Endothelial cell of hepatic sinusoid (primary cell): ENCODE results near the gene BPI.
"Not testable (repeated sequence)": the region's sequence is repeated elsewhere in the genome, so short reads cannot be mapped to it uniquely, and the experiment has no call there.

Source experiments
- in situ Hi-C: cut with HindIII; loops from 2 replicates; pipeline ENCODE4 v1.10.0; 2017; ENCODE audit warnings: low sequenced_read_pairs

The BPI gene

DNA sequence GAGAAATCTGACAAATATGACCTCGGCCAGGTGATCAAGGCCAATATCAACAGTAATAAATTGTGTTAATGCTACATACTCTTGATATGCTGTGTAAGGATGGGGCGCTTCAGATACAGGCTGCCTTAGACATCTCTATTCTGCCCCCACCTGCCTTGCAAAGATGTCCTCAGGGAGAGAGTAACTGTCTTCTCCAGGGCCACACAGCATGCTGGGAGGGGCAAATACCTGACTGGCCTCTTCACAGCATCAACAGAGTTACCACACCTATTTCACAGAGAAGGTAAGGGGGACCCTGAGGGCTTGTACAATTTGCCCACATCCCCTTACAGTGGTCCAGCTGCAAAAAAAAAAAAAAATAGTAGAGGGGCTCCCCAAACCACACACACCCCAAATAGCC lies 26.3 kb upstream of the BPI start:
- in situ Hi-C loops: no loop called here

GRCh38 chr20:38278131-38278530 lies 25.8 kb upstream of the BPI start:
- in situ Hi-C loops: no loop called here

GRCh38 chr20:38278763-38279162 lies 25.2 kb upstream of the BPI start:
- in situ Hi-C loops: no loop called here

DNA sequence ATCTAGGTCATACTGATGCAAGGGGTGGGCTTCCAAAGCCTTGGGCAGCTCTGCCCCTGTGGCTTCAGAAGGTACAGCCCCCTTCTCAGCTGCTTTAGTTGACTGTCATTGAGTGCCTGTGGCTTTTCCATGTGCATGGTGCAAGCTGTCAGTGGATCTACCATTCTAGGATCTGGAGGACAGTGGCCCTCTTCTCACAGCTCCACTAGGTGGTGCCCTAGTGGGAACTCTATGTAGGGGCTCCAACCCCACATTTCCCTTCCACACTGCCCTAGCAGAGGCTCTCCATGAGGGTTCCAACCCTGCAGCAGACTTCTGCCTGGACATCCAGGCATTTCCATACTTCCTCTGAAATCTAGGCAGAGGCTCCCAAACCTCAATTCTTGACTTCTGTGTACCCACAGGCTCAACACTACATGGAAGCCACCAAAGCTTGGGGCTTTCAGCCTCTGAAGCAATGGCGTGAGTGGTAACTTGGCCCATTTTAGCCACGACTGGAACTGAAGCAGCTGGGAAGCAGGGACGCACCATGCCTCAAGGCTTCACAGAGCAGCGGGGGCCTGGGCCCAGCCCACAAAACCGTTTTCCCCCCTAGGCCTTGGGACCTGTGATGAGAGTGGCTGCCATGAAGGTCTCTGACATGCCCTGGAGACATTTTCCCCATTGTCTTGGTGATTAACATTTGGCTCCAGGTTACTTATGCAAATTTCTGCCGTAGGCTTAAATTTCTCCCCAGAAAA lies 22.6 kb upstream of the BPI start:
- in situ Hi-C loops: not testable (repeated sequence)

- in situ Hi-C loops: no loop called here
Observed at GRCh38 chr20:38283236-38283635, 20.7 kb upstream of the BPI start.

GRCh38 chr20:38284066-38284650 lies 19.8 kb upstream of the BPI start:
- in situ Hi-C loops: not testable (repeated sequence)

DNA sequence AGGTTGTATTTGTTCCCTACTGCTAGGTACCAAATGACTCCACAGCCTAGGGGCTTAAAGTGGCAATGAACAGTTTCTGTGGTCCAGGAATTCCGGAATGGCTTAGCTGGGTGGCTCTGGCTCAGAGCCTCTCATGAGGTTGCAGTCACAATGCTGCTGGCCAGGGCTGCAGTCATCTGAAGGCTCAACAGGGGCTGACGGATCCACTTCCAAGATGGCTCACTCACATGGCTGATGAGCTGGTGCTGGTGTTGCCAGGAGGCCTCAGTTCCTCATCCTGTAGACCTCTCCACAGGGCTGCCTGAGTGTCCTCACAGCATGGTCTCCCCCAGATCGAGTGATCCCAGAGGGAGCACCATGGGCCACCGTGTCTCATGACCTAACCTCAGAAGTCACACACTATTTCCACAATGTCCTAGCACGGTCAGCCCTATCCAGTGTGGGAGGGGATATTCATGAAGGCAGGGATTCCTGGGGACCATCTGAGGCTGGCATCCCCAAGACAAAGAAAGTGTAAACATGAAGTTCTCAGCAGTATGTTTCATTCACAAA lies 19.0 kb upstream of the BPI start:
- in situ Hi-C loops: no loop called here

- in situ Hi-C loops: no loop called here
Observed at GRCh38 chr20:38286586-38287531, 17.1 kb upstream of the BPI start.

DNA sequence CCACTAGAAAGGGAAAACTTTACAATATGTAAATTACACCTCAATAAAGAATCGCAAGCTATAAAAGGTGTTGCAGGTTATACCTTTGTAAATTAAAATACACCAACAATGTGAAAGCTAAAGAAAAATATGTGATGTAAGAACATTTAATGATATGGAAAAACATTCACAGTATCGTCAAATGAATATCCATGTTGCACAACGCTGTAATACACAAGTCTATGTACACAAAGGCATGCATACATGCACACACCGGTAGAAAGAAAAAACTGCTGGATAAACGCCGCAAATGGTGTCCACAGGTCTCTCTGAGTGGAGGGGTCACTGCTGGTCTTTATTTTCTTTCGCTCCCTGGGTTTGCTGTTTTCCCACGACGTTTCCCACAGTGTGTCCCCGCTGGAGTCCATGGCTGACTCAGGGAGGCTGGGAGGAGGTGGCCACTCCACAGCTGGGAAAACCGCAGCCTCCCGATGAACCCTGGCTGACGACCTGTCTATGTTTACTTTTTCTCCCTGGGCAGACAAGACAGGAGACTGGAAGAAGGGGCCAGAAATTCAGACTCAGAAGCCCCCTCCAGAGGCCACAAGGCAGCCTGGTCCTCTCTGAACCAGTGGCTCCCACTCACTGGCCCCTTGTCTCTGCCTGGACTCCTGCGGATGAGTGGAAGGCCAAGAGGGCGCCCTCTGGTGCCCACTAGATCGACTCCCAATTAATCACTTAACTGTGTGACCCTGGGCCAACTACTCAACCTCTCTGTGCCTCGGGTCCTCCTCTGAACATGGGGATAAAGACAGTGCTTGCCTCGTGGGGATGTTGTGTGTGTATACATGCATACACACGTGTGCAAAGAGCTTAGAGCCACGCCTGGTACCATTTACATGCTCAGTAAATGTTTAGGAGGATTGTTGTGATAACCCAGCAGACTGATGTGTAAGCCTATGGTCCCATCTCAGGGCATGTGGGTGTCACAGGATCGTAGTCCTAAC lies 12.8 kb upstream of the BPI start:
- in situ Hi-C loops: no loop called here

DNA sequence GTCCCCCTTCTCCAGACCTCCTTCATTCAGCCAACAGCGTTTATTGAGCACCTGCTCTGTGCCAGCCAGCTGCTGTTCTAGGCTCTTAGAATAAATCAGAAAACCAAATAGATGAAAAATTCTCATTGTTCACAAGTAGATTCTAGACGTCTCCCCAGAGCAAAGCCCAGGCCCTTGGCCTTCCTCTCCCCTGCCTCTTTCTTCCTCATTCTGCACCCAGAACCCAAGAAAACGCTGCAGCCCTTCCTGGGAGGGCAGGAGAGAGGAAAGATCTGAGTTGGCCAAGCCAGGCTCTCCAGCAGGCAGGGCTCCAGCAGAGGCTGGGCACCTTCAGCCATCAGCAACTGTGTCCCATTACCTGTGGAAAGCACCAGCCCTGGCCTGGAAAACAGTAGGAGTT lies 12.0 kb upstream of the BPI start:
- in situ Hi-C loops: no loop called here

GRCh38 chr20:38293491-38294065 lies 10.4 kb upstream of the BPI start:
- in situ Hi-C loops: no loop called here

GRCh38 chr20:38294076-38294591 lies 9.8 kb upstream of the BPI start:
- in situ Hi-C loops: no loop called here

DNA sequence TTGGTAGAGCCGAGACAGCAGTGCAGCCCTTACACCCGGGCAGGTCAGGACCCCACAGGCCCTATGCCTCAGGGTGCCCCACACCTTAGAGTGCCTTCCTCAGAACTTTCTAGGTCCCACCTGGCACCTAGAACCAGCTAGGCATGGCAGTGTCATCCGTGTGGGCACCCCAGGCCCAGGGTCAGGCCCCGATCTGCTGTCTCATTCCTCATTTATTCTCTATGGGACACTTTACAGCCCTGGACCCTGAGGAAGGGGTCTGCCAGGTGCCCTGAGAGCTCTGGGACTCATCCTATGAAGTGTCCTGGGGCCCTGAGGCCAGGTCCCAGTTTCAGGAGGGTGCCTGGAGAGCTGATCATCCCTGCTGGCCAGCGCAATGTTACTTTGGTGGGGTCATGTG lies 8.1 kb upstream of the BPI start:
- in situ Hi-C loops: no loop called here

DNA sequence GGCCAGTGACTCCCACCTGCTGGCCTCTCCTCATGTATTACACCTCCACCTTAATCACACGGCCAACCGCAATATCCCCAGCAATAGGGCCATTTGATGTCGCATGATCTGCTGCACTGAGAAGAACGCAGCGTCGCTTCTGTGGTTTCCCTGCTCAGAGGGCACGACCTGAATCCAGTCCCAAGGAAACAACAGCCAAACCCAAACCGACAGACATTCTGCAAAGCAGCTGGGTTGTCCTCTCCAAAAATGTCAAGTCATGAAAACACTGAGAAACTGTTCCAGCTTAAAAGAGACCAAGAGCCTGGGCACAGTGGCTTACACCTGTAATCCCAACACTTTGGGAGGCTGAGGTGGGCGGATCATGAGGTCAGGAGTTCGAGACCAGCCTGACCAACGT lies 7.5 kb upstream of the BPI start:
- in situ Hi-C loops: no loop called here

- in situ Hi-C loops: no loop called here
Observed at GRCh38 chr20:38297916-38298674, 5.9 kb upstream of the BPI start.

DNA sequence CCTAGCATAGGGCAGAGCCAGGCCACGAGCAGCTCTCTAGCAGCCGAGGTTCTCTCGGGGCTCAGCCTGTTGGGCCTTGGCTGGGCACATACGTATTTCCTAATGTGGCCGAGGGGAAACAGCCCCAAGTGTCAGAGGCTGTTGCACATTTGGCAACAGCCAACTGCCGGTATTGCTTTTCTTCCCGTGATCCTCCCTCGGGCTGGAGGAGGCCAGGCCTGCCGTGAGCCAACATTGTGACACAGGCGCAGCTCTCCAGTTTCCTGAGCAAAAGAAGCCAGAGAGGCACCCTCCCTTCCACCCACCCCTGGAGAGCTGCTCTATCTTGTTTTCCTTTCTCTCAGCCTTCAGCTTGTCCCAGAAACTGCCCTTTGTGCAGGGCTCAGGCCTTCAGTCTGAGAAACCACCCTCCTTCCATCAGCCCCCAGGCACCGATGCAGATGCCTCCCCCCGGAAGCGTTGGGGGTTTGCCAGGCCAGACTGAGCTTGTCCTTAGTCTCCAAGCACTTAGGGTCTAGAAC lies 5.1 kb upstream of the BPI start:
- in situ Hi-C loops: no loop called here

DNA sequence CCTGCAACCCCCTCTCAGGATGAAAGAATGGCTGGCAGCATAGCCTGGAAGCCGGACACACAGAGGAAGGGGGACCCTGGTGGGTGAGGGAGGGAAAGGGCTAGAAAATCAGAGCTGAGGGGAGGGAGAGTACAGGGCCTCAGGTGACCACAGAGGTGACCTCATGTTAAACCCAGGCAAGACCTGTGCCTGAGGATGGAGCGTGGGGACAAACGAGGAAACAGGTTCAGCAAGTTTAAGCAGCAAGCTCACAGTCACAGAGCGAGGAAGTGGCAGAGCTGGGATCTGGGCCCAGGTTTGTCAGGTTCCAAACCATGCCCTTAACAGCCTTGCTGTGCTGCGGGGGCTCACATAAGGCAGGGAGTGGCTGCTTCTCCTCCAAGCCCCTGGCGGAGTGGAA lies 4.0 kb upstream of the BPI start:
- in situ Hi-C loops: no loop called here

DNA sequence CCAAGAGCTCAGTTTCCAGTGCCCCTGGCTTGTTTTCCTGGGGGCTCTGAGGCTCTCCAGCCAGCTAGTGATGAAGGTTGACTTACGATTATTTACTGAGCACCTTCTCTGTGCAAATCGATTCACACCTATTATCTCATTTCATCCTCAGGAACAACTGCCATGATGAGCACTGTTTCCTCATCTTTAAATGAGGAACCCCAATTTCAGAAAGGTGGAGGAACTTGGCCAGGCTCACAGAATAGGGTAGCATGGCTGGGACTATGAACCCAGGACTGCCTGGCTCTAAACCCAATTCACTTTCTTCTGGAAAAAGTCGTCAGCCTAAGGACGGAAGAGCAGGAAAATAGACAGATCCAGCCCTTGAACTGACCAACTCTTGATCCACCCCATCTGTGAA lies 3.5 kb upstream of the BPI start:
- in situ Hi-C loops: no loop called here

DNA sequence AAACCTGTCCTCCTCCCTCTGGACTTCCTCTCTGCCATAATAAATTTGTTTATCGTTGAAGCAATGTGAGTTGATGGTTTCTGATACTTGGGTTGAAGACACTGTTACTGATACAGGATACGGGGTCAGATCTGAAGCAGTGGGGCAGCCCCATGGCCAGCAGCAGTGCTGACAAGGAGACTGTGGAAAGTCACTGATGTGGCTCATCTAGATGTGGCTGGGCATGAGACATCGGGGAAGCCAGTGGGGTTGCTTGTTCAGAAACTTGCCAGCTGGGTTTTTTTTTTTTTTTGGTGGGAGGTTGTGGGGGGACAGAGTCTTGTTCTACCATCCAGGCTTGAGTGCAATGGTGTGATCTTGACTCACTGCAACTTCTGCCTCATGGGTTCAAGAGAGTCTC lies 2.6 kb upstream of the BPI start:
- in situ Hi-C loops: no loop called here
